ENCODE data around the gene GPR153. TPM values are rescaled to one million over a fixed set of nuclear protein-coding genes. Genes with fewer than 3 reads are reported as not detected.

GPR153 gene
- total and polyA plus RNA-seq, 2 donors (not counting 1 experiment from before 2014, with no cell fraction given): 0.04 to 0.20 TPM

GRCh38 chr1:6258675-6259074 lies 2.2 kb downstream of the GPR153 start:
- WGBS (ENCODE audit: insufficient coverage): 73% methylated on average over 8 of the region's 10 CpGs
- H2AFZ ChIP-seq (ENCODE audit: insufficient read depth, low read depth, low read length, poor library complexity, severe bottlenecking): no peak overlapping the region
- no peaks in the 10 kb centered on the region for H4K20me1 ChIP-seq (ENCODE audit: control insufficient read depth, insufficient read depth, low read length, poor library complexity, severe bottlenecking)
- peaks cover 0 to 3% (median 0%) of the 10 kb centered on the region in 3 donors for H3K9me3 ChIP-seq (ENCODE audit: control extremely low read depth in 1 of 3, control insufficient read depth in 2 of 3, insufficient read depth in 1 of 3, low read length in 2 of 3)
- peaks cover 0 to 39% (median 3%) of the 10 kb centered on the region in 4 experiments for H3K27me3 ChIP-seq (replicated peaks in 1 of 4; ENCODE audit: control extremely low read depth in 1 of 4, control insufficient read depth in 3 of 4, insufficient read depth in 4 of 4, low read length in 3 of 4)
- no peaks in the 10 kb centered on the region for H3K79me2 ChIP-seq (ENCODE audit: control insufficient read depth, insufficient read depth, low read length)
- no peak for TF ChIP-seq CTCF (IDR thresholded peaks at IDR 0.05)
- no peak for TF ChIP-seq EZH2 (IDR thresholded peaks at IDR 0.05; ENCODE audit: borderline replicate concordance, insufficient read depth, low read depth, low read length, poor library complexity, severe bottlenecking)
- H3K9me3 Mint-ChIP-seq (ENCODE audit: insufficient read depth): no peaks in the 10 kb centered on the region
- H3K4me1 Mint-ChIP-seq: peaks cover 13% of the 10 kb centered on the region
- DNase-seq (no peak), ATAC-seq (ENCODE audit: low read depth) (no peak)
- POLR2A ChIA-PET: no interaction called here
- CTCF ChIA-PET: interaction anchor here (2.3 kb wide), 1 partner anchor 13 kb away, joined by 6 read pairs; no protein-coding TSS in a partner anchor
- peaks cover 9 to 11% of the 10 kb centered on the region in 2 donors for H3K4me1 ChIP-seq (ENCODE audit: control insufficient read depth in 2 of 2, insufficient read depth in 2 of 2, low read length in 2 of 2)
- no peaks in the 10 kb centered on the region for H3K36me3 ChIP-seq (replicated peaks in 1 of 2; ENCODE audit: control extremely low read depth in 1 of 2, control insufficient read depth in 1 of 2, extremely low read depth in 1 of 2, insufficient read depth in 2 of 2, low read length in 1 of 2)
- H3K9ac ChIP-seq (ENCODE audit: low read length): no peak overlapping the region
- no peak overlapping the region for H3K27ac Mint-ChIP-seq
- peaks cover 14% of the 10 kb centered on the region for H3K27me3 Mint-ChIP-seq
- H3K27ac ChIP-seq (ENCODE audit: low read length in 2 of 2): no peak overlapping the region
- peak overlapping the region; percentile 67 for H3K4me3 Mint-ChIP-seq
- intact Hi-C loops (cut with micrococcal nuclease): no loop called here
- no peak overlapping the region for H3K4me3 ChIP-seq (ENCODE audit: control extremely low read depth in 1 of 5, extremely low read depth in 1 of 5, insufficient read depth in 1 of 5, low read depth in 2 of 5, low read length in 4 of 5)
- no peak overlapping the region for H3K4me2 ChIP-seq (replicated peaks; ENCODE audit: low read depth, low read length, poor library complexity, severe bottlenecking)

GRCh38 chr1:6257541-6258069 lies 3.3 kb downstream of the GPR153 start:
- WGBS (ENCODE audit: insufficient coverage): 95% methylated on average over 8 of the region's 8 CpGs
- Histone ChIP-seq H4K20me1 (ENCODE audit: control insufficient read depth, insufficient read depth, low read length, poor library complexity, severe bottlenecking) (no peaks in the 10 kb centered on the region), H3K27me3 (replicated peaks in 1 of 4; ENCODE audit: control extremely low read depth in 1 of 4, control insufficient read depth in 3 of 4, insufficient read depth in 4 of 4, low read length in 3 of 4) (peaks cover 0 to 34% (median 3%) of the 10 kb centered on the region in 4 experiments), H2AFZ (ENCODE audit: insufficient read depth, low read depth, low read length, poor library complexity, severe bottlenecking) (no peak overlapping the region), H3K9me3 (ENCODE audit: control extremely low read depth in 1 of 3, control insufficient read depth in 2 of 3, insufficient read depth in 1 of 3, low read length in 2 of 3) (peaks cover 0 to 3% (median 0%) of the 10 kb centered on the region in 3 donors), H3K9ac (ENCODE audit: low read length) (no peak overlapping the region), H3K79me2 (ENCODE audit: control insufficient read depth, insufficient read depth, low read length) (no peaks in the 10 kb centered on the region), H3K4me3 (ENCODE audit: control extremely low read depth in 1 of 5, extremely low read depth in 1 of 5, insufficient read depth in 1 of 5, low read depth in 2 of 5, low read length in 4 of 5) (no peak overlapping the region), H3K36me3 (replicated peaks in 1 of 2; ENCODE audit: control extremely low read depth in 1 of 2, control insufficient read depth in 1 of 2, extremely low read depth in 1 of 2, insufficient read depth in 2 of 2, low read length in 1 of 2) (no peaks in the 10 kb centered on the region), H3K4me2 (replicated peaks; ENCODE audit: low read depth, low read length, poor library complexity, severe bottlenecking) (no peak overlapping the region), H3K4me1 (ENCODE audit: control insufficient read depth in 2 of 2, insufficient read depth in 2 of 2, low read length in 2 of 2) (peaks cover 9 to 11% of the 10 kb centered on the region in 2 donors), H3K27ac (ENCODE audit: low read length in 2 of 2) (no peak overlapping the region)
- peaks cover 13% of the 10 kb centered on the region for H3K4me1 Mint-ChIP-seq
- intact Hi-C loops (cut with micrococcal nuclease): no loop called here
- H3K4me3 Mint-ChIP-seq: no peak overlapping the region
- no peak overlapping the region for H3K27ac Mint-ChIP-seq
- H3K27me3 Mint-ChIP-seq: peaks cover 14% of the 10 kb centered on the region
- ChIA-PET POLR2A (interaction anchor here (0.6 kb wide), 1 partner anchor 16 kb away, joined by 3 read pairs; no protein-coding TSS in a partner anchor), CTCF (interaction anchor here (0.9 to 2.3 kb wide), 2 partner anchors 9 to 11 kb away, joined by 3 to 6 read pairs; no protein-coding TSS in a partner anchor)
- no peak for DNase-seq
- ATAC-seq (ENCODE audit: low read depth): no peak
- no peak for TF ChIP-seq CTCF (IDR thresholded peaks at IDR 0.05)
- TF ChIP-seq EZH2 (IDR thresholded peaks at IDR 0.05; ENCODE audit: borderline replicate concordance, insufficient read depth, low read depth, low read length, poor library complexity, severe bottlenecking): no peak
- no peaks in the 10 kb centered on the region for H3K9me3 Mint-ChIP-seq (ENCODE audit: insufficient read depth)
